WTC11 (cell line): ENCODE data around the gene ABHD16B. TPM values are rescaled to one million over a fixed set of nuclear protein-coding genes. Genes with fewer than 3 reads are reported as not detected.

ENCODE experiments used
- ATAC-seq: fragments of 200-7000 bp; cut with Tn5 transposase; 2 replicates; pipeline ENCODE4 v1.10.0; 2021; ENCODE audit warnings: mild to moderate bottlenecking, moderate library complexity
- CTCF ChIA-PET: fragments of 300-600 bp; sonication (Branson Sonifier 250); formaldehyde crosslinking; loops from one replicate; lab custom pipeline; 2021; ENCODE audit warnings: antibody characterized with exemption; lab: Charles Lee
- POLR2A ChIA-PET: fragments of 350-600 bp; sonication (Branson Sonifier 250); formaldehyde crosslinking; loops from one replicate; lab custom pipeline; 2021; ENCODE audit warnings: antibody characterized with exemption; lab: Charles Lee
- DNase-seq: peaks from one replicate; pipeline ENCODE4 v3.0.0; 2021; ENCODE audit warnings: low spot score
- H3K27ac Mint-ChIP-seq: 2 replicates; pipeline ENCODE4 v1.8.0; 2021; ENCODE audit warnings: mixed read lengths
- H3K27me3 Mint-ChIP-seq: 2 replicates; pipeline ENCODE4 v1.8.0; 2021; ENCODE audit warnings: low read depth, mild to moderate bottlenecking, moderate library complexity, mixed read lengths
- H3K36me3 Mint-ChIP-seq: 2 replicates; pipeline ENCODE4 v1.8.0; 2021; ENCODE audit warnings: mixed read lengths
- H3K4me1 Mint-ChIP-seq: 2 replicates; pipeline ENCODE4 v1.8.0; 2022; ENCODE audit warnings: mixed read lengths
- H3K4me3 Mint-ChIP-seq: 2 replicates; pipeline ENCODE4 v1.8.0; 2021; ENCODE audit warnings: mild to moderate bottlenecking, moderate library complexity, mixed read lengths
- H3K9me3 Mint-ChIP-seq: 2 replicates; pipeline ENCODE4 v1.8.0; 2021; ENCODE audit warnings: mixed read lengths
- ARID4B ChIP-seq: sonication (generic); formaldehyde crosslinking; IDR thresholded peaks from 2 replicates; pipeline ENCODE4 v1.8.0; 2023; ENCODE audit warnings: missing genetic modification reagents, mild to moderate bottlenecking, borderline replicate concordance
- ATF1 ChIP-seq: sonication (generic); formaldehyde crosslinking; IDR thresholded peaks from 2 replicates; pipeline ENCODE4 v1.8.1; 2023; ENCODE audit warnings: mild to moderate bottlenecking, moderate library complexity, missing genetic modification reagents
- ATF6 ChIP-seq: sonication (generic); formaldehyde crosslinking; IDR thresholded peaks from 2 replicates; pipeline ENCODE4 v1.8.1; 2023; ENCODE audit warnings: mild to moderate bottlenecking, missing genetic modification reagents
- CBFB ChIP-seq: sonication (generic); formaldehyde crosslinking; IDR thresholded peaks from 2 replicates; pipeline ENCODE4 v1.8.1; 2022; ENCODE audit warnings: mild to moderate bottlenecking, low read depth, missing genetic modification reagents
- CDX4 ChIP-seq: fragments of 250-450 bp; sonication (Bioruptor Pico); IDR thresholded peaks from 2 replicates; pipeline ENCODE4 v1.9.0; 2021; ENCODE audit warnings: moderate library complexity, mild to moderate bottlenecking, inconsistent platforms, borderline replicate concordance
- CREB1 ChIP-seq: sonication (generic); formaldehyde crosslinking; IDR thresholded peaks from 2 replicates; pipeline ENCODE4 v1.8.0; 2023; ENCODE audit warnings: mild to moderate bottlenecking, missing genetic modification reagents
- CTCF ChIP-seq: fragments of 200-600 bp; IDR thresholded peaks from 2 replicates; pipeline ENCODE4 v1.8.0; 2022; ENCODE audit warnings: antibody characterized with exemption
- E2F4 ChIP-seq: sonication (generic); formaldehyde crosslinking; IDR thresholded peaks from 2 replicates; pipeline ENCODE4 v1.8.1; 2022; ENCODE audit warnings: low read depth, mild to moderate bottlenecking, moderate library complexity, missing genetic modification reagents, borderline replicate concordance
- EMX1 ChIP-seq: fragments of 250-450 bp; sonication (Bioruptor Pico); IDR thresholded peaks from 2 replicates; pipeline ENCODE4 v1.8.0; 2021; ENCODE audit warnings: mild to moderate bottlenecking
- ETV6 ChIP-seq: sonication (generic); formaldehyde crosslinking; IDR thresholded peaks from 2 replicates; pipeline ENCODE4 v1.8.1; 2022; ENCODE audit warnings: mild to moderate bottlenecking, missing genetic modification reagents
- FOXP1 ChIP-seq: sonication (generic); formaldehyde crosslinking; IDR thresholded peaks from 2 replicates; pipeline ENCODE4 v1.8.0; 2022; ENCODE audit warnings: missing genetic modification reagents, mild to moderate bottlenecking, moderate library complexity, borderline replicate concordance
- GABPB1 ChIP-seq: sonication (generic); formaldehyde crosslinking; IDR thresholded peaks from 2 replicates; pipeline ENCODE4 v1.8.1; 2023; ENCODE audit warnings: mild to moderate bottlenecking, missing genetic modification reagents
- HMGA2 ChIP-seq: fragments of 250-450 bp; sonication (Bioruptor Pico); IDR thresholded peaks from 2 replicates; pipeline ENCODE4 v1.4.0; 2021; ENCODE audit warnings: mild to moderate bottlenecking, moderate library complexity
- MAX ChIP-seq: sonication (generic); formaldehyde crosslinking; IDR thresholded peaks from 2 replicates; pipeline ENCODE4 v1.8.0; 2022; ENCODE audit warnings: mild to moderate bottlenecking, missing genetic modification reagents
- MYBL2 ChIP-seq: sonication (generic); formaldehyde crosslinking; IDR thresholded peaks from 2 replicates; pipeline ENCODE4 v1.8.1; 2023; ENCODE audit warnings: mild to moderate bottlenecking, moderate library complexity, missing genetic modification reagents
- NFATC4 ChIP-seq: fragments of 250-450 bp; sonication (Bioruptor Pico); IDR thresholded peaks from 2 replicates; pipeline ENCODE4 v1.9.0; 2021; ENCODE audit warnings: mild to moderate bottlenecking
- NR1H2 ChIP-seq: sonication (generic); formaldehyde crosslinking; IDR thresholded peaks from 2 replicates; pipeline ENCODE4 v1.9.0; 2021; ENCODE audit warnings: mild to moderate bottlenecking, moderate library complexity, missing genetic modification reagents
- RELA ChIP-seq: sonication (generic); formaldehyde crosslinking; IDR thresholded peaks from 2 replicates; pipeline ENCODE4 v1.8.1; 2022; ENCODE audit warnings: missing genetic modification reagents, mild to moderate bottlenecking, borderline replicate concordance
- RORB ChIP-seq: fragments of 250-450 bp; sonication (Bioruptor Pico); IDR thresholded peaks from 2 replicates; pipeline ENCODE4 v1.9.0; 2021; ENCODE audit warnings: mild to moderate bottlenecking
- TP53 ChIP-seq: sonication (generic); formaldehyde crosslinking; IDR thresholded peaks from 2 replicates; pipeline ENCODE4 v1.8.1; 2023; ENCODE audit warnings: mild to moderate bottlenecking, missing genetic modification reagents
- USF2 ChIP-seq: sonication (generic); formaldehyde crosslinking; IDR thresholded peaks from 2 replicates; pipeline ENCODE4 v1.8.1; 2023; ENCODE audit warnings: mild to moderate bottlenecking, missing genetic modification reagents, moderate library complexity
- ZBTB21 ChIP-seq: sonication (generic); formaldehyde crosslinking; IDR thresholded peaks from 2 replicates; pipeline ENCODE4 v1.8.1; 2023; ENCODE audit warnings: mild to moderate bottlenecking, missing genetic modification reagents, borderline replicate concordance
- ZMAT4 ChIP-seq: fragments of 250-450 bp; sonication (Bioruptor Pico); IDR thresholded peaks from 2 replicates; pipeline ENCODE4 v1.9.0; 2021; ENCODE audit warnings: mild to moderate bottlenecking
- ZNF219 ChIP-seq: sonication (generic); formaldehyde crosslinking; IDR thresholded peaks from 2 replicates; pipeline ENCODE4 v1.8.0; 2023; ENCODE audit warnings: missing genetic modification reagents, mild to moderate bottlenecking, borderline replicate concordance
- total RNA-seq: library from RNA; stranded (reverse); gene quantifications from 3 replicates; pipeline ENCODE4 v1.2.3, GENCODE V29; 2021

The ABHD16B gene
- total RNA-seq, 1 experiment from 2014 or later = 0.11 TPM

- TF ChIP-seq CTCF (no peak), TP53 (CRISPR knock-in tag) (no peak), GABPB1 (no peak)
Observed at GRCh38 chr20:63826753-63827152, 34.5 kb upstream of the ABHD16B start (continued).

- POLR2A ChIA-PET = interaction anchor here (0.6 kb wide), 1 partner anchor 195 kb away, joined by 3 read pairs; no protein-coding TSS in a partner anchor
- Mint-ChIP-seq H3K27me3 (peaks cover 32% of the 10 kb centered on the region), H3K27ac (no peak overlapping the region), H3K9me3 (no peaks in the 10 kb centered on the region), H3K4me1 (peaks cover 28% of the 10 kb centered on the region), H3K36me3 (no peaks in the 10 kb centered on the region), H3K4me3 (no peak overlapping the region)
- CTCF ChIA-PET = interaction anchor here (1.0 kb wide), 2 partner anchors 12 to 53 kb away, joined by 3 to 4 read pairs; no protein-coding TSS in a partner anchor
- TF ChIP-seq FOXP1 (CRISPR knock-in tag) = no peak
- no peak for TF ChIP-seq HMGA2 (CRISPR knock-in tag)
- TF ChIP-seq ZNF219 = no peak
- TF ChIP-seq CDX4 = no peak
- no peak for TF ChIP-seq MAX (CRISPR knock-in tag)
- no peak for TF ChIP-seq ARID4B (CRISPR knock-in tag)
- TF ChIP-seq ETV6 (CRISPR knock-in tag) = no peak
- TF ChIP-seq RELA = no peak
- TF ChIP-seq CBFB (CRISPR knock-in tag) = no peak
- no peak for TF ChIP-seq NR1H2
- no peak for TF ChIP-seq RORB (CRISPR knock-in tag)
- no peak for TF ChIP-seq E2F4
- no peak for TF ChIP-seq NFATC4 (CRISPR knock-in tag)
- no peak for TF ChIP-seq TP53 (CRISPR knock-in tag)
- no peak for TF ChIP-seq CREB1 (CRISPR knock-in tag)
- DNase-seq (no peak), ATAC-seq (no peak)
Observed at GRCh38 chr20:63828124-63828523, 33.2 kb upstream of the ABHD16B start.

GRCh38 chr20:63828545-63828944 lies 32.8 kb upstream of the ABHD16B start:
- ChIA-PET CTCF (interaction anchor here (1.0 to 2.7 kb wide), 2 partner anchors 12 to 53 kb away, joined by 3 to 9 read pairs; no protein-coding TSS in a partner anchor), POLR2A (no interaction called here)
- ATAC-seq (no peak), DNase-seq (no peak)
- Mint-ChIP-seq H3K27ac (no peak overlapping the region), H3K27me3 (peaks cover 36% of the 10 kb centered on the region), H3K4me3 (0 out of 2 replicates have a peak overlapping the region, but pooled peaks have one; percentile 78), H3K36me3 (no peaks in the 10 kb centered on the region), H3K9me3 (no peaks in the 10 kb centered on the region), H3K4me1 (peaks cover 30% of the 10 kb centered on the region)
- TF ChIP-seq USF2 (CRISPR knock-in tag) (no peak), ATF6 (no peak), MYBL2 (CRISPR knock-in tag) (no peak), ZMAT4 (CRISPR knock-in tag) (no peak), RELA (no peak), EMX1 (CRISPR knock-in tag) (no peak), ATF1 (CRISPR knock-in tag) (no peak), ZBTB21 (no peak)
